Renal cortex interstitium (tissue), 11 donors: ENCODE measurements around the gene CELF1. TPM values are rescaled to one million over a fixed set of nuclear protein-coding genes. Genes with fewer than 3 reads are reported as not detected.

ENCODE experiments used
- DNase-seq, 11 donors: peaks; one replicate each; pipeline ENCODE4 v3.0.0-alpha.2; 2013; ENCODE audit warnings: low read depth in 9 of 11, low spot score in 4 of 11; ENCODE audit errors: extremely low read depth in 1 of 11
- polyA plus RNA-seq, 3 donors: library from polyadenylated mRNA; unstranded; fragments of 120-200 nt; gene quantifications; one replicate each; pipeline ENCODE4 v1.2.1, GENCODE V29; 2013; ENCODE audit not compliant: insufficient read length in 3 of 3

The CELF1 gene
- polyA plus RNA-seq, 3 donors = 108 to 126 (median 112) TPM

DNA sequence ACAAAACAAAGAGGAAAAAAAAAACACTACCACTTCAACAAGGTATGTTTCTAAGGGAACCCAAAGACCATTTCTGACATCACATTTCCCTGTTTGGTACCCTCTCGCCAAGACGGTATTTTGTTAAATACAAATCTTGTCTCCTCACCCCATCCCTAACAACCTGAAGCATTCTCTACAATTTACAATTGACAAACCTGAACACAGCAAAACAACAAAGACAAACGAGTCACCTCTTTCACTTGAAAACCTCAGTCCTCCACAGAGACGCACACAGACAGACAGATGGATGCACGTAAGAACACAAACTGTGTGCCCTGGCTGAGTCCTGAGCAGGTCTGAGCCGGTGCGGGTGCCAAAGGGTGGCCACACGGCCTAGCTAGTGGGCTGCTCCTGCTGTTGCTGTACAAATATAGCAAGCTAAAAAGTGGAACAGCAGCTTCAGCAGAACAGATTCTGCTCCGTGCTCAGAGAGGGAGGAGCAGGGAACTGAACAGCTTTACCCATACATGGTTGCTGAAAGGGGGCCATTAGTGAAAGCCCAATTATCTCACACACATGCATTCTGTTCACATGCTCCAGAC lies 28.5 kb downstream of the CELF1 start:
- no peak for DNase-seq

DNA sequence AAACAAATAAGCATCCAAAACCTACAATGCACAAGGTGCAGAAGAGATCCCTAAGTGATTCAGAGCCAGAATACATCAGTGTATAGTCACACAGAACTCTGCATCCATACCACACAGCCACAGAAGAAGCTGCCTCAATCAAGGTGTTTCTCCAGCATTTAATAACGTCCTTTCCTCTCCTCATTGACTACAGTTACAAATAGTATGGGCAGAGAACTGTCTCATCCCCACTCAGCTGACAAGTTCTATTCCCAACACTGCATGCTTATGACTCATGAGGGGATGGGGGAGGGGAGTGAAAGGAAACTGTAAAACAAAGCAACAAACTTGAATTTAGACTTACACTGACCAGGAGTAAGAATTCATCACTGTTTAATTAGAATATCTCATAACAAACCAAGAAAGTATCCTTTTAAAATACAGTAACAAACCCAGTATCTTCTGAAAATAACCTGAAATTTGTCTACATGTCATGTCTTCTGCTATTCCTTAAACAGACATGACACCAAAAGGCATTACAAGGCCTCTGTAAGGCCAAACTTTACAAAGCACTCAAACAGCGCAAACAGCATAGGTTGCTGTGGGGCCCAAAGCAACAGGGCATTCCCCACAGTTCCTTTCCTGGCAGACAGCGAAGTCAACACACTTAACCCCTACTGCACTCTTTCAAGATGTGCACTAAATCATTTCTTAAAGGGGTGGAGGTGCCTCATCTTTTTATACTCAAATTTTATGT lies 29.3 kb downstream of the CELF1 start:
- DNase-seq = peak in 1 of 11 donors; percentile 17

DNA sequence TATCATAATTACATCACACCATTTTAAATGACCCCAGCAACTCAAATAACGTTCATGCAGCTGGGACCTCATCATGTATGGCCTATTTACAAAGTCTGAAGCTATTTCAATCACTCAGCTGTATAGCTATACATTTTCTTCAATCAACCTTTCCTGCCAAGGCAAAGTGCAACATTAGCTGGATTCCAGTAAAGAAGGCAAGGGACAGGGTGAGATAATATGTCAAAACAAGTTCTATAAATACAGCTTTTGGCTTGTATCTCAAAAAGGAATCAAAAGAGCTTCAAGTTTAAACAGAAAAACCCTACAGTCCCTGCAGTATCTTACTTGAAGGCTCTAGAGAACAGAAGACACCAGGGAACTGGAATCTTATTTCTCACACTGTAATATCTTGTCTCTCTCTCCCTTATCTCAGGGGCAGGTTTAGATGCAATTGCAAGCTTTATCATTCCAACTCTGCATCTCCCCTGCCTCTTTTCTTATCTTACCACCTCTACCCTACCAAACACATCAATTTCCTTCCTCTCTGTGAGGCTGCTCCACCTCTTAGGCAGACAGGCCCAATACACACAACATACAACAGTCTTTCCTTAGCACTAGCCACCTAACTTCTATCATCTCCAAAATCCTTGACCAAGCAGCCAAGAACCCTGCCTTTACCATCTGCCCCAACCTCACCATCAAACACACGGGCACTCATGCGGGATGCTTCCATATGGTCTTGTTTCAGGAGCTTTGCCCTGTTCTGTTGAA lies 34.5 kb downstream of the CELF1 start:
- no peak for DNase-seq

DNA sequence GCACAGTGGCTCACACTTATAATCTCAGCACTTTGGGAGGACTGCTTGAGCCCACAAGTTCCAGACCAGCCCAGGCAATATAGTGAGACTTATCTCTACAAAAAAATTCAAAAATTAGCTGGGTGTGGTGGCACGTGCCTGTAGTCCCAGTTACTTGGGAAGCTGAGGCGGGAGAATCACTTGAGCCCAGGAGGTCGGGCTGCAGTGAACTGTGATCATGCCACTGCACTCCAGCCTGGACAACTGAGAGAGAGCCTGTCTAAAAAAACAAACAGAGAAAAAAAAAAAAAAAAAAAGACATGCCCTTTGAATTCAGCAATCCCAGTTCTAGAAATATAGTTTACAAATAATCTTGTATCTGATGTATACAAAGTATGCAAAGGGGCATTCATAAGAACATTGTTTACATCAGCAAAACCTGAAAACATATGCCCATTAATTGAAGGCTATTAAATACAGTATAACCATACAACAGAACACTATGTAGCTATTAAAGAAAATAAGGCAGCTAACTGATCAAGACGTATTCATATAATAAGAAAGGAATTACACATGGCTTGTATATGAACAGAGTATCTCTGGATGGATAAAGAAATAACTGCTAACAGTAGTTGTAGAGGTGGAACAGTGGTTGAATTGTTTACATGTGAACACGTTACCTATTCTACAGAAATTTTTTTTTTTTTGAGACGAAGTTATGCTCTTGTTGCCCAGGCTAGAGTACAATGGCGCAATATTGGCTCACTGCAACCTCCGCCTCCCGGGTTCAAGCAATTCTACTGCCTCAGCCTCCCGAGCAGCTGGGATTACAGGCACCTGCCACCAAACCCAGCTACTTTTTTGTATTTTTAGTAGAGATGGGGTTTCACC lies 35.7 kb downstream of the CELF1 start:
- DNase-seq = no peak

DNA sequence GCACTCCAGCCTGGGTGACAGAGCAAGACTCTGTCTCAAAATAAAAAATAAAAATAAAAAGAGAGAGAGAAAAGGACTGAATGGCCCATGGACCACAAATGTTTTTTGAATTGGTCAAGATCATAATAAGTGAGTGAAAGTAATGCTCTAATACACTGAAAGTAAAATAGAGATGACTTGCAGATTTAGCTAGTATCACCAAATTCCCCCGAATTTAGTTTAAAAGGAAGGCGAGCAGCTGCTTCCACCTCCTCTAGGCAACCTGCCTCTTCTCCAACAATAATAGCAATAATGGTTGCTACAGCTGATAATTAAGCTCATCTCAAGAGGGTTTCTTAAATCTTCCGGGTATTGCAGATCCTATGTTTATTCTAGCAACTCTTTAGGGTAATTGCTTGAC lies 36.8 kb downstream of the CELF1 start:
- no peak for DNase-seq

DNA sequence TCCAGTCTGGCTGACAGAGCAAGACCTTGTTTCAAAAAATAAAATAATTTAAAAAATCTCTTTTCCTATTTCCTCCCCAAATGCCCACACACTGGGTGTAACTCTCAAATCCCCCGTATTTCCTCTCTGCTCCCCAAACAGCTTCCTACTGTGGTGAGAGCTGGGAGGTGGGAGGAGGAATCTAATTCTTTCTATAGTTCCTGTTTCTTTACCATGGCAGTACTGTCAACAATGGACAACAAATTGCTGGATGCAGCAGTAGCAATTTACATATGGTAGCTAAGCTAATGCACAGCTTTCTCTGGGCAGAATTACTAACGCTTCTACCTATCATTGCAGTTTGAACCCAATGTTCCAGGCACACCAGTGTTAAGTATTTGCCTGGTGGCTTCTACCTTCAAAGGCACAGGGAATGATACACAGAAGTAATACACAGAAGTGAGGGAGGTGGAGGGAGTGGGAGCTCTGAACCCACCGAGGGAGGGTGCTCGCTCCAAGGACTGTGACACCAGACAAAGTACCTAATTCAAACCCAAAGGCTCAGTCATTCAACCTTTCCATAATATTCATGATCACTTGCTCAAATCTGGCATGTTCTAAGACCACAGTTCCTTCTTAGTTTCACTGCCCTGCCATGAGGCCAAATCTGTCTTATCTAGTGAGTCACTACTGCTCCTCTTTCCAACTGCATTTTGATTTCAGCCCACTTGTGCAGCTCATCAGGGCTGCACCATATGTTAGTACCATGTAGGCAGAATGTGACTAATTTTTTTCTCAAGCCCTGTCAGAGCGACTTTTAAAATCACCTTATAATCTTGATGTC lies 37.9 kb downstream of the CELF1 start:
- no peak for DNase-seq

DNA sequence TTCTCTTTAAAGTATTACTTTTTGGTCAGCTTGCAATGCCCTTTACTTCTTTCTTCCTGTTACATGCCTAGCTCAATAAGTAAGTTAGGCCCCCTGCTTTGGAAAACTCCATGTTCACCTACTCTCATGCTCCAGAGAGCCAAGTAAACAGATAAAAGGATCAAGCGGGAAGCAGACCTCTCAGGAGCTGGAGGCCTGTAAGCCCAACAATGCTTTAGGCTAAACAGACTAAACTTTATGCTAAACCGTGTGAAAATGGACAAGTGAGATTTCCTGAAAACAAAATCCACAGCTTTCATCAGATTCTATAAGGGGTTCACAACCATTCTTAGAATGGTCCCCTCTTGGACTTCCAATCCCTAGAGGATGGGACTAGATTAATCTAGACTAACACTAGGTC lies 40.2 kb downstream of the CELF1 start:
- DNase-seq = no peak

DNA sequence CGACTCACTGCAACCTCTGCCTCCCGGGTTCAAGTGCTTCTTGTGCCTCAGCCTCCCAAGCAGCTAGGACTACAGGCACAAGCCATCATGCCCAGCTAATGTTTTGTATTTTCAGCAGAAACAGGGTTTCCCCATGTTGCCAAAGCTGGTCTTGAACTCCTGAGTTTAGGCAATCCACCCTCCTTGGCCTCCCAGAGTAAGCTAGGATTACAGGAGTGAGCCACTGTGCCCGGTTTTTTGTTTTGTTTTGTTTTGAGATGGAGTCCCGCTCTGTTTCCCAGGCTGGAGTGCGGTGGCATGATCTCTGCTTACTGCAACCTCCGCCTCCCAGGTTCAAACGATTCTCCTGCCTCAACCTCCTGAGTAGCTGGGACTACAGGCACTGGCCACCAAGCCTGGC lies 41.0 kb downstream of the CELF1 start:
- no peak for DNase-seq

DNA sequence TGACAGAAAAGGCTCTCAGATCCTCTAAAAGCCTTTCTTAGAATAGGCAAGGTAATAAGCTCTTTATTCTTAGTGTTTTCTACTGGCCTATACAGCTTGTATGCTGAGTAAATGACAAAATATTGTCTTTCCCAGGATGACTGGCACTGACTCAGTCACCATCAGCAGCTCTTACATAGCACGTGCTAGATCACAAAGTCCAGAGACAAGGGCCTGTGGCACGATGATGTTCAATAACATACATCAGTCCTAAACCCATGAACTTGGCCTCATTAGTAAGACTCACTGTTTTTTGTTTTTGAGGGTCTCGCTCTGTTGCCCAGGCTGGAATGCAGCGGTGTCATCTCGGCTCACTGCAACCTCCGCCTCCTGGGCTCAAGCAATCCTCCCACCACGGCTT lies 42.7 kb downstream of the CELF1 start:
- DNase-seq = no peak

DNA sequence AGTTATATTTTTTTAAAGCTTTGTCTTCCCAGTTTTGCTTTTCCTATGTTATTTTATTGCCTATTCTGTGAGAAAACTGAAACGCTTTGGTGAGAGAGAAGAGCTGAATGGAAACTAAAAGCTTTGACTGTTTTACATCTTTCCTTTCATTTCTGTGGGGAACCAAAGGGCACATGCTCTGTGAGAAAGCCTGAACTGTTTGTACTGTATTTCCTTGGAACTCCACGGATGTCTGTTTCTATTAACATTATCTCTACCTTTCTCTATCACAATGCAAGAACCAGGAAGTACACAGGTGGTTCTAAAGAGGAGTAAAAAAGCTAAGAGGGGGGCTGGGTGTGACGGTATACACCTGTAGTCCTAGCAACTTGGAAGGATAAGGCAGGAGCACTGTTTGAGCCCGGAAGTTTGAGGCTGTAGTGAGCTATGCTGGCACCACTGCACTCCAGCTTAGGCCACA lies 43.8 kb downstream of the CELF1 start:
- DNase-seq = no peak

DNA sequence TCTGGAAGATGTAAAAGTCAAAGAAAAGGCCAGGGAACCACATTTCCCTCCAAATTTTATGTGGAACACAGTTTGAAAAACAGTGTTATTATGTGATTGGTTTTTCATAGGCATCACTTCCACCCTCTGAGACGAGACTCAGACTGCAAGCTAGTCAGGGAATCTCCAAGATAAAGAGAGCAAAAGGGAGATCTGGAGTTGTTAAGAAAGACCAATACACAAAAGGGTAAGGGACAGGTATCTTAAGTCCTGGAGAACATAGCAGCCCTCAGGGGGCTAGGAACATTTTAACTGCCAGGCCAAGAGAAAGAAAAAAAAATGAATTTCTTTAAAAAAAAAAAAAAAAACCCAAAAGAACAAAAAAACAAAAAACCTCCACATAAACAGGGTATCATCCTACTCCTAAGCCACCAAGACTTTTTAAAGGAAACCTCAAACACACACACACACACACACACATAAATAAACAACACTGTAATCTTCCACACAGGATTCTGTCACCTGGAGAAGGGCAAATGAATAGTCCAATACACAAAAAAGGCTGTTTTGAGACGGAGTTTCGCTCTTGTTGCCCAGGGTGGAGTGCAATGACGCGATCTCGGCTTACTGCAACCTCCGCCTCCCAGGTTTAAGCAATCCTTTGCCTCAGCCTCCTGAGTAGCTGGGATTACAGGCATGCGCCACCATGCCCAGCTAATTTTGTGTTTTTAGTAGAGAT lies 44.5 kb downstream of the CELF1 start:
- DNase-seq = no peak

DNA sequence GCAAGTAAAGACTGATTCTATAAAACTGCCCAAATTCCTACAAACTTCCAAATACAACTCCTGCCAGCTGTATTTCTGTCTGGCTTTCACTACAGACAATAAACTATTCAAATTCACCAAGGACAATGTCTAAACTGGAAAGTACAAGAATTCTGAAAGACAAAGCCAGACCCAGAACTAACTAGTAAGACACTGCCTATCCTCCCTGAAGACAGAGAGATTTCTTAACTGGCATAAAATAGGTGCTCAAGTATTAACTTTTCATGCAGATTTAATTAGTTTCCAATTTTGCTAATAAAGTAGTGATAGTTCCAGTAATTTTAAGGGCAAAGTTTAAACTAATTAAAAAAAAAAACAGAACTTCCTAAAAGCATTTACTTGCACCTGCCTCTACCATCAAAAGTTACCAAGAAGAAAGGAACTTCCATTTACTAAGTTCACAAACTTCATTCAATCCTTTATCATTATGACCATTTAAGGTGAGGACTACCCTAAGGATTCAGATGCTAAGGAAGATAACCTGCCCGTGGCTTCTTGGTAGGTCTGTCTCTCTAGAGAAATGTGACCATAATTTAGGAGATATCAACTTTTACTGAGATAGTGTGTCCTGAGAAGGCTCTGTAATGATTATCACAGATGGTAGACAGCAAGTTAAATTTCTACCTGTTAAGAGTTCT lies 45.2 kb downstream of the CELF1 start:
- DNase-seq = no peak

DNA sequence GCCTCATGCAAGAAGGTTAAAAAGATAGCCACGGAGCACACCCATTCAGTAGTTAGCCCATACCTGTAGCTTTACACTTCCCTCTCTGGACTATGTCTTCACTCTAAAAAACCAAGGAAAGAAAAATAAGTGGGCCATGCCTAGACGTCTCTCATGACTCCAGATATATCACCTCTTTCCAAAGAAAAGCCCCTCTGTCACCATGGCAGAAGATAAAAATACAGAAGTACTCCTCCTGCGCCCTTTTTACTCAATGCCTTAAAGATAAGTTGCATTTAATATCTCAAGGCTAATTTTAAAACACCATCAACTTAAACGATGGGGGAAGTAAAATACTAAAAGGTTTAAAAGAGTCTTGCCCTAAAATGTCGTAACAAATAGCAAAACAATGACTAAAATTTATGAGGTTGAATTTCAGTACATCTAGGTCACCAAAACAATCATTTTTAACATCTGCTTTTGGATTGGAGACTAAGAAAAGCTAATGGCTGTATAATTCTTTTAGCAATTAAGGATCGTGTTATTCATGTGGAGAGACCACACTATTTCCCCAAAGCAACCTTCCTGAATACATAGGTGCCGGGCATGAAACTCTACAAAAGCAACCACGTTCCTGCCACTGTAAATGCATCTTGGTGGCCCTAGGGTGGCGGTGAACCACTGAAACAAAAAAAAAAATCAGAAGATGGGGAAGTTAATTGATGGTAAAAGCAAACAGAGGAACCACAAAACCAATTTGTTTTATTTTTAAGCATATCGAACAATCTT lies 46.0 kb downstream of the CELF1 start:
- DNase-seq = no peak

DNA sequence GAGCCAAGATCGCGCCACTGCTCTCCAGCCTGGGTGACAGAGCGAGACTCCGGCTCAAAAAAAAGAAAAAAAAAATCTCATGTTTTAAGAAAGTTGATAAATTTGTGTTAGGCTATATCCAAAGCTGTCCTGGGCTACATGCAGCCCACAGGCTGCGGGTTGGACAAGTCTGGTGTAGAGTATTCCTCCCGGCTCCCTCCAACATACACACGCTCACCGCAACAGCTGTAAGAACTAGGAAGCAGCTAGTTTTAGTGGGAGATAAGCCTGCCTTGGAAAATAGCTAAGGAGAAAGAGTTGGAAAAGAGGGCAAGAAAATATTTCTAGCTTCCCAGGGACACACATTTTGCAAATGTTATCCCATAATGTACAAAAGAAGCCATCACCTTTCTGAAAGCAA lies 46.6 kb downstream of the CELF1 start:
- no peak for DNase-seq

DNA sequence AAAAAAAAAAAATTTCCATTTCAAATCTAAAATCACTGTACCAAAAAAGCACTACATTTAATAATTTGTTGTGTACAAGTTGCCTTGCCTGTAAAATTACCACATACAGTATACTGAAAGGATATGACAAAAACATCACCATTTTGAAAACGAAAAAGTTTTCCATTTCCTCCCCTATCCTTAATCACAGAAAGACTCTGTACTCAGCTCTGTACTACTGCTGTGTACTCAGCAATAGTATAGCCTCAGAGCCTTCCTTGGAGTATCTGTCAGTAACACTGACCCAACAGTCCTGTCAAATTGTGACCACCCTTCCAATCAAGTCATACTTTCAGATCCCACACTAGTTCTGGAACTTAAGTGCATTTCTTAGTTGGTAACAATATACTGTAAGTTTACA lies 48.0 kb downstream of the CELF1 start:
- DNase-seq = no peak

DNA sequence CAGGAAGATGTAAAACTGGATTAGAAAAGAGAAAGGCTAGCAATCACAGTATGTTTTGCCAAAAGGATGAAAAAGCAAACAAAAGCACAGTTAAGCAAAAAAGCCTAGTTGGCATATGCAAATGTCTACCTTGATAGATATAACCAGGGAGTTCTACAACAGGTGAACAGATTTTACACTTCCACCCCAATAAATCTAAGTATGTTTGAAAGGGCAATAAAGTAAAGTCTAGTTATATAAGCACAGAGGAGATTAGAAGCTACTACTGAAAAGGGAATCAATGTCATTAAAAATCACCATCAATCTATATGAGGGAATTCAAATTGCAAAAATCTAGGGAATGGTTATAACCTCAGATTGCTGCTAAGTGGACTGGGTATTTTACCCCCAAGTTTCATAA lies 49.7 kb downstream of the CELF1 start:
- no peak for DNase-seq

DNA sequence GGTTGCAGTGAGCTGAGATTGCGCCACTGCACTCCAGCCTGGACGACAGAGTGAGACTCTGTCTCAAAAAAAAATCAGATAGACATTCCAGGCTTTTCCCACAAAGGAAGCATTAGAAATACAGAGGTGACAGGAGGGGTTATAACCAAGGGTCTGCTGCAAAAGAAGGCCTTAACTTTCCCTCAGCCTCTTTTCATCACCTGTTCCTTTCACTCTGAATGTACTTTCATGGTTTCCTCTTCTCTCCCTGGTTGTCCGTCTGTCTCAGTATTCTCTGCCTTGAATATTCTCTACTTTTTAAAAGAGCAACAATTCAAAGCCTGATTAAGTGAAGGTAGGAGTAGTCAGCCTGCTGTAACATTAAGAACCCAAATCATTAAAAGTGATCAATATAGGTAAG lies 50.2 kb downstream of the CELF1 start:
- DNase-seq = no peak
